IMR-90 (cell line): ENCODE data around the gene FAM120A. TPM values are rescaled to one million over a fixed set of nuclear protein-coding genes. Genes with fewer than 3 reads are reported as not detected.

Experiments
- ATAC-seq: fragments of 200-7000 bp; cut with Tn5 transposase; 2 replicates; pipeline ENCODE4 v1.9.1; 2020; ENCODE audit warnings: low read depth, mild to moderate bottlenecking, moderate library complexity
- BruUV-seq: library from RNA; stranded (reverse); fragments of 400-500 nt; replicated peaks from 2 replicates; lab custom pipeline; 2021; lab: Mats Ljungman, UMichigan
- CTCF ChIA-PET: fragments of 300-600 bp; formaldehyde crosslinking; extraction: SDS; loops from one replicate; lab custom pipeline; 2021; ENCODE audit warnings: antibody characterized with exemption; lab: Yijun Ruan, JAX
- POLR2A ChIA-PET: fragments of 300-600 bp; sonication (Branson Sonifier 250); formaldehyde crosslinking; loops from one replicate; lab custom pipeline; 2022; ENCODE audit warnings: antibody characterized with exemption; ENCODE audit not compliant: unreplicated experiment; lab: Charles Lee
- DNase-seq: peaks from one replicate; pipeline ENCODE4 v3.0.0; 2013
- H2AFZ ChIP-seq: replicated peaks from 2 replicates; pipeline ENCODE3; 2013; ENCODE audit warnings: low read length, mild to moderate bottlenecking; ENCODE audit not compliant: poor library complexity
- H2AK5ac ChIP-seq: 2 replicates; pipeline ENCODE4 v1.6.1; 2013; ENCODE audit warnings: low read depth, low read length, inconsistent platforms
- H2AK9ac ChIP-seq: replicated peaks from 2 replicates; pipeline ENCODE3; 2013; ENCODE audit warnings: mild to moderate bottlenecking, low read depth, low read length, moderate library complexity; ENCODE audit not compliant: poor library complexity
- H2BK120ac ChIP-seq: 2 replicates; pipeline ENCODE4 v1.6.1; 2013; ENCODE audit warnings: low read depth, low read length, inconsistent platforms
- H2BK15ac ChIP-seq: 3 replicates; pipeline ENCODE4 v1.6.1; 2013; ENCODE audit warnings: low read depth, low read length, inconsistent platforms
- H2BK20ac ChIP-seq: 2 replicates; pipeline ENCODE4 v1.6.1; 2013; ENCODE audit warnings: low read depth, mild to moderate bottlenecking, inconsistent platforms, low read length, moderate library complexity
- H2BK5ac ChIP-seq: 2 replicates; pipeline ENCODE4 v1.6.1; 2013; ENCODE audit warnings: mild to moderate bottlenecking, low read depth, low read length, inconsistent platforms; ENCODE audit not compliant: poor library complexity, severe bottlenecking
- H3K14ac ChIP-seq: replicated peaks from 2 replicates; pipeline ENCODE4 v1.6.1; 2013; ENCODE audit warnings: low read depth, low read length, inconsistent platforms
- H3K18ac ChIP-seq: 2 replicates; pipeline ENCODE4 v1.6.1; 2013; ENCODE audit warnings: low read depth, low read length, control low read depth
- H3K23ac ChIP-seq: 2 replicates; pipeline ENCODE4 v1.6.1; 2013; ENCODE audit warnings: low read depth, low read length, inconsistent platforms
- H3K27ac ChIP-seq: 2 replicates; pipeline ENCODE4 v1.5.1; 2013; ENCODE audit warnings: mild to moderate bottlenecking, control low read depth, low read length; ENCODE audit not compliant: insufficient read depth
- H3K27me3 ChIP-seq: 2 replicates; pipeline ENCODE4 v1.6.1; 2013; ENCODE audit warnings: low read length; ENCODE audit not compliant: control insufficient read depth, insufficient read depth
- H3K36me3 ChIP-seq: 2 replicates; pipeline ENCODE4 v1.6.1; 2013; ENCODE audit warnings: low read length, mixed read lengths; ENCODE audit not compliant: control insufficient read depth, insufficient read depth
- H3K4ac ChIP-seq: 2 replicates; pipeline ENCODE4 v1.6.1; 2013; ENCODE audit warnings: low read depth, low read length, inconsistent platforms
- H3K4me1 ChIP-seq: 2 replicates; pipeline ENCODE4 v1.6.1; 2013; ENCODE audit warnings: low read length, mixed read lengths; ENCODE audit not compliant: control insufficient read depth, insufficient read depth
- H3K4me2 ChIP-seq: 2 replicates; pipeline ENCODE4 v1.6.1; 2013; ENCODE audit warnings: low read depth, mild to moderate bottlenecking, control low read depth, low read length, moderate library complexity
- H3K4me3 ChIP-seq: 2 replicates; pipeline ENCODE4 v1.5.1; 2013; ENCODE audit warnings: low read depth, mild to moderate bottlenecking, control low read depth, low read length, moderate library complexity; ENCODE audit not compliant: insufficient read depth
- H3K56ac ChIP-seq: 2 replicates; pipeline ENCODE4 v1.6.1; 2013; ENCODE audit warnings: low read length, inconsistent platforms; ENCODE audit not compliant: insufficient read depth; ENCODE audit errors: extremely low read depth
- H3K79me1 ChIP-seq, 2 experiments: 2 replicates each; pipeline ENCODE4 v1.6.1; 2013; ENCODE audit warnings: low read length in 2 of 2, inconsistent platforms in 1 of 2, low read depth in 1 of 2
- H3K9ac ChIP-seq: 2 replicates; pipeline ENCODE4 v1.6.1; 2013; ENCODE audit warnings: low read depth, low read length, control low read depth
- H3K9me1 ChIP-seq: 2 replicates; pipeline ENCODE4 v1.6.1; 2013; ENCODE audit warnings: low read length, inconsistent platforms; ENCODE audit not compliant: insufficient read depth
- H3K9me3 ChIP-seq: 2 replicates; pipeline ENCODE4 v1.6.1; 2013; ENCODE audit warnings: low read length; ENCODE audit not compliant: control insufficient read depth, insufficient read depth
- H4K20me1 ChIP-seq: 2 replicates; pipeline ENCODE4 v1.6.1; 2013; ENCODE audit warnings: low read length, inconsistent platforms; ENCODE audit not compliant: insufficient read depth
- H4K5ac ChIP-seq: 2 replicates; pipeline ENCODE4 v1.6.1; 2013; ENCODE audit warnings: mild to moderate bottlenecking, low read depth, low read length, control low read depth
- H4K8ac ChIP-seq, 2 experiments: 2 replicates each; pipeline ENCODE4 v1.6.1; 2013; ENCODE audit warnings: low read depth in 2 of 2, low read length in 2 of 2, control low read depth in 1 of 2, inconsistent platforms in 1 of 2
- H4K91ac ChIP-seq: 2 replicates; pipeline ENCODE4 v1.6.1; 2013; ENCODE audit warnings: low read depth, low read length, inconsistent platforms; ENCODE audit not compliant: insufficient read depth
- MAFK ChIP-seq: IDR thresholded peaks from 2 replicates; pipeline ENCODE4 v1.6.1; 2012; ENCODE audit warnings: low read depth, low read length, improper control_type of control experiment
- MXI1 ChIP-seq: IDR thresholded peaks from 2 replicates; pipeline ENCODE4 v1.6.1; 2012; ENCODE audit warnings: low read depth, mild to moderate bottlenecking, low read length, moderate library complexity, borderline replicate concordance
- POLR2A ChIP-seq: IDR thresholded peaks from 2 replicates; pipeline ENCODE4 v1.6.1; 2012; ENCODE audit warnings: mild to moderate bottlenecking, low read depth, low read length
- USF2 ChIP-seq: fragments of 150-350 bp; IDR thresholded peaks from 2 replicates; pipeline ENCODE4 v1.6.1; 2017; ENCODE audit warnings: mild to moderate bottlenecking, antibody characterized with exemption, low read length, low read depth
- WGBS, 2 experiments: methylation state at CpG; one replicate each; pipeline versions ENCODE4 v1.1.5 to v1.1.7; 2013; ENCODE audit warnings: missing lambda C conversion rate in 2 of 2; ENCODE audit not compliant: insufficient read length in 1 of 2; ENCODE audit errors: extremely low coverage in 2 of 2; 5-methylcytosine and 5-hydroxymethylcytosine counted together
- dilution Hi-C: fragments of 300-500 bp; cut with HindIII; formaldehyde crosslinking; loops from one replicate; pipeline ENCODE4 v1.14.3; 2018; ENCODE audit warnings: low sequenced_read_pairs; ENCODE audit not compliant: unreplicated experiment
- in situ Hi-C: fragments of 300-500 bp; cut with MboI; formaldehyde crosslinking; loops from 3 replicates; pipeline ENCODE4 v1.14.3; 2019; ENCODE audit warnings: low sequenced_read_pairs, inconsistent platforms, mixed read lengths
- intact Hi-C: fragments of 100-400 bp; cut with micrococcal nuclease; formaldehyde crosslinking; loops from 2 replicates; pipeline ENCODE4 v1.10.0; 2022
- polyA plus RNA-seq, 3 experiments: library from polyadenylated mRNA; depleted of rRNA; stranded (reverse); fragments of >200 nt; gene quantifications; 2 replicates each; pipeline ENCODE4 v1.2.3, GENCODE V29; 2012; ENCODE audit warnings: low replicate concordance in 1 of 3
- total RNA-seq: library from RNA; depleted of rRNA; stranded (reverse); fragments of >200 nt; gene quantifications from 2 replicates; pipeline ENCODE4 v1.2.3, GENCODE V29; 2012

The FAM120A gene
- total and polyA plus RNA-seq, 2 of the 4 experiments (the other 2 are of a cell fraction) = 61.6 to 75.1 TPM

GRCh38 chr9:93541581-93542349 lies 90.3 kb downstream of the FAM120A start:
- H3K23ac ChIP-seq = no peak overlapping the region
- H3K56ac ChIP-seq = no peak overlapping the region
- H2BK120ac ChIP-seq = no peak overlapping the region
- no peak overlapping the region for H2BK20ac ChIP-seq
- no peaks in the 10 kb centered on the region for H4K20me1 ChIP-seq
- ChIA-PET CTCF (interaction anchor here (0.7 kb wide), 1 partner anchor 11 kb away, joined by 3 read pairs; no protein-coding TSS in a partner anchor), POLR2A (no interaction called here)
- H4K5ac ChIP-seq = no peak overlapping the region
- no peak overlapping the region for H3K9ac ChIP-seq
- DNase-seq = no peak
- TF ChIP-seq POLR2A (no peak), USF2 (no peak), MAFK (no peak), MXI1 (no peak)
- no peak overlapping the region for H2AK5ac ChIP-seq
- no peaks in the 10 kb centered on the region for H3K4me1 ChIP-seq
- no peak overlapping the region for H2BK5ac ChIP-seq
- no peak overlapping the region for H3K4ac ChIP-seq
- H3K14ac ChIP-seq = no peak overlapping the region
- H2AK9ac ChIP-seq = no peak overlapping the region
- peaks cover 16 to 51% of the 10 kb centered on the region in 2 experiments for H3K79me1 ChIP-seq
- no peaks in the 10 kb centered on the region for H3K27me3 ChIP-seq
- no peak for ATAC-seq
- H2AFZ ChIP-seq = no peak overlapping the region
- H3K18ac ChIP-seq = no peak overlapping the region
- peaks cover 37% of the 10 kb centered on the region for H3K36me3 ChIP-seq
- no peak overlapping the region for H4K91ac ChIP-seq
- H3K9me3 ChIP-seq = no peaks in the 10 kb centered on the region
- no peak overlapping the region for H3K4me2 ChIP-seq
- H4K8ac ChIP-seq = no peak overlapping the region
- dilution Hi-C loops = no loop called here
- no peak overlapping the region for H2BK15ac ChIP-seq
- H3K4me3 ChIP-seq = no peak overlapping the region
- intact Hi-C loops = no loop called here
- in situ Hi-C loops = no loop called here
- WGBS, 2 experiments = 100% methylated on average over 3 of the region's 8 CpGs; no CpG with 5 or more reads in 1 of the 2 experiments
- H3K27ac ChIP-seq = no peak overlapping the region
- H3K9me1 ChIP-seq = peaks cover 9% of the 10 kb centered on the region; the same call in 1 of the 2 replicates
- BruUV-seq = no TSS peak
